ENCODE data around the gene PRSS21.

The PRSS21 gene

GRCh38 chr16:2846511-2847310, 29.7 kb downstream of the PRSS21 start:
- DNase-seq: no peak

GRCh38 chr16:2848933-2849725, 32.1 kb downstream of the PRSS21 start:
- no peak for DNase-seq

GRCh38 chr16:2852003-2852730, 35.1 kb downstream of the PRSS21 start:
- no peak for DNase-seq

GRCh38 chr16:2852731-2853507, 35.9 kb downstream of the PRSS21 start:
- no peak for DNase-seq

GRCh38 chr16:2853531-2854073, 36.6 kb downstream of the PRSS21 start:
- no peak for DNase-seq

GRCh38 chr16:2854700-2855309, 37.8 kb downstream of the PRSS21 start:
- no peak for DNase-seq

GRCh38 chr16:2855536-2855935, 38.5 kb downstream of the PRSS21 start:
- DNase-seq: no peak

- peak; percentile 54 for DNase-seq
These were observed 39.1 kb downstream of the PRSS21 start for GRCh38 chr16:2856061-2856670.

GRCh38 chr16:2856686-2857450, 39.8 kb downstream of the PRSS21 start:
- DNase-seq: no peak

GRCh38 chr16:2857451-2858244, 40.6 kb downstream of the PRSS21 start, which contains the start of gene PRSS22:
Gene PRSS22, minus strand, starts transcription at chr16:2858170. Its CDS starts 66 bp downstream, at chr16:2858104.
- DNase-seq: no peak

- peak; percentile 77 for DNase-seq
These were observed 41.4 kb downstream of the PRSS21 start for GRCh38 chr16:2858245-2859025.

GRCh38 chr16:2859686-2860265, 42.7 kb downstream of the PRSS21 start:
- DNase-seq: no peak

GRCh38 chr16:2860826-2861567, 44.0 kb downstream of the PRSS21 start:
- no peak for DNase-seq

GRCh38 chr16:2865651-2866050, 48.6 kb downstream of the PRSS21 start:
- DNase-seq: no peak

- DNase-seq: no peak
These were observed 49.4 kb downstream of the PRSS21 start for GRCh38 chr16:2866431-2866830.

GRCh38 chr16:2867661-2867986, 50.6 kb downstream of the PRSS21 start:
- no peak for DNase-seq

- DNase-seq: peak; percentile 91
These were observed 51.2 kb downstream of the PRSS21 start for GRCh38 chr16:2867987-2868789.

Measured in NCI-H146 (cell line).